ENCODE results near the gene SIRPA. TPM values are rescaled to one million over a fixed set of nuclear protein-coding genes. Genes with fewer than 3 reads are reported as not detected.

SIRPA gene
- total and polyA plus RNA-seq, 12 donors, result 9.7 to 45.8 (median 24.8) TPM

DNA sequence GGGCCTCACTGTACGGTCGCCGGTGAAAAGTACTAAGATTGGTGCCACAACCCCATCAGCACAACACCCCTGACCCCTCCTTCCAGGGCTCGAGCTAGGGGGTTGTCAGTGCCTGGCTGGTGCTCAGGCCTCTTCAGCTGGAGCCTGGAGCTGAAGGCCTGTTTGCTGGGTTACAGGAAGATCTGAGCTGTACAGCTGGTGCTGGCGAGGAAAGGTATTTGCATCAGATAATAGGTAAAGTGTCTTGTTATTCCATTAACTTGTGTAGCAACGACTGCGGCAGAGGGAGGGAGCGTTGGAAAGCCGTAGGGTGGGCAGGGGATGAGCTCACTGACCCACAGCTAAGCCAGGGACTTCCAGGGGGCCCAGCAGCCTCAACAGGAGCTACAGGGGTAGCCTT lies 15.8 kb upstream of the SIRPA start:
- ATAC-seq (no peak), DNase-seq (no peak)
- intact Hi-C loops (cut with DNase I), result no loop called here
- H3K4me3 ChIP-seq, result no peak overlapping the region
- no peaks in the 10 kb centered on the region for H3K9me3 ChIP-seq
- peaks cover 0 to 5% (median 0%) of the 10 kb centered on the region in 7 donors for H3K27me3 ChIP-seq
- TF ChIP-seq, protein P1, sequence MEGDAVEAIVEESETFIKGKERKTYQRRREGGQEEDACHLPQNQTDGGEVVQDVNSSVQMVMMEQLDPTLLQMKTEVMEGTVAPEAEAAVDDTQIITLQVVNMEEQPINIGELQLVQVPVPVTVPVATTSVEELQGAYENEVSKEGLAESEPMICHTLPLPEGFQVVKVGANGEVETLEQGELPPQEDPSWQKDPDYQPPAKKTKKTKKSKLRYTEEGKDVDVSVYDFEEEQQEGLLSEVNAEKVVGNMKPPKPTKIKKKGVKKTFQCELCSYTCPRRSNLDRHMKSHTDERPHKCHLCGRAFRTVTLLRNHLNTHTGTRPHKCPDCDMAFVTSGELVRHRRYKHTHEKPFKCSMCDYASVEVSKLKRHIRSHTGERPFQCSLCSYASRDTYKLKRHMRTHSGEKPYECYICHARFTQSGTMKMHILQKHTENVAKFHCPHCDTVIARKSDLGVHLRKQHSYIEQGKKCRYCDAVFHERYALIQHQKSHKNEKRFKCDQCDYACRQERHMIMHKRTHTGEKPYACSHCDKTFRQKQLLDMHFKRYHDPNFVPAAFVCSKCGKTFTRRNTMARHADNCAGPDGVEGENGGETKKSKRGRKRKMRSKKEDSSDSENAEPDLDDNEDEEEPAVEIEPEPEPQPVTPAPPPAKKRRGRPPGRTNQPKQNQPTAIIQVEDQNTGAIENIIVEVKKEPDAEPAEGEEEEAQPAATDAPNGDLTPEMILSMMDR (IDR thresholded peaks at IDR 0.05), result no peak
- no peak overlapping the region for H3K27ac ChIP-seq
- peaks cover 0 to 44% (median 12%) of the 10 kb centered on the region in 9 donors for H3K4me1 ChIP-seq
- WGBS, 2 donors, result 57 to 73% methylated on average over 9 of the region's 9 CpGs
- H3K36me3 ChIP-seq, result no peaks in the 10 kb centered on the region

DNA sequence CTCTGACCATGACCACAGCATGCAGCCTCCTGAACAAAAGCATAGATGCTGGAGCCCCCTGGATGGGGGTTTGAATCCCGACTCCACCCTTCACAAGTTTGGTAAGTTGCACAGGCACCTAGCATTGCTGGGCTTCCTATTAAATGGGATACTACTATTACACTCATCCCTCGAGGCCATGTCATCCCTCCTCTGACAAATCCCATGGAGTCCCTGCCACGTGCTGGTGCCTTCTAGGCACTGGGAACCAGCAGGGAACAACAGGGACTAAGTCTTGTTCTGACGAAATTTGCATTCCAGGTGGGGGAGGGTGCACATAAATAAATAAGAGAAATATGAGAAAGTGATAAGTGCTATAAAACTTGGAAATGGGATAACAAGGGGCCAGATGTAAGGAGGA lies 15.3 kb upstream of the SIRPA start:
- intact Hi-C loops (cut with DNase I), result loop anchor here in 2 of 10 donors (10.0 kb wide), 1 partner anchor 75 kb away; no protein-coding TSS in a partner anchor
- DNase-seq, result no peak

DNA sequence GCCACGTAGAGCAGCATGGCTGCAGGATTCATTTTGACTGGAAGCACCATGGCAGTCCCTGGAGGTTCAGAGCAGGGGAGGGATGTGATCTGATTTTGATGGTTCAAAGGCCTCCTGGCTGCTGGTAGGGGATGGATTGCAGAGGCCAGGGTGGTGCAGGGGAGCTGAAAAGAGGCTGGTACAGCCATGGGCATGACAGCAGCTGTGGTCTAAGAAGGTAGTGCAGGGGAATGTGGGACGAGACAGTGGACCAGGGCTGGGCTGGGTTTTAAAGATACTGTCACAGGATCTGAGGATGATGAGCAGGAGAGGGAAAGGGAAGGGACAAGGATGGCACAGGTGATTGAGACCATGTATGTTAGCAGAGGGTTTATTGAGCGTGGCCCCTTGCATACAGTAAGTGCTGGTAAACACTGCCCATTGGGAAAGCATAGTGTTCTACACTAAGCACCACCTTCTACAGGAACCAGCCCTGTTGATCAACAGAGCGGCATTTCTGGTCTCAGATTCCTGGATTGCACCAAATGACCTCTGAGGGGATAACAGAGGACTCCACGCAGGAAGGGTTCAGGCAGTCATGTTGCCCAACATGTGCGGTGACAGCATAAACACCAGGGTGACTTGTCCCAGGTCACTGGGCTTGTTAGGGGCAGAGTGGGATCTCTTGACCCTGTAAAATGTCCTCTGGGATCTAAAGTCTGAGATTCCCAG lies 14.5 kb upstream of the SIRPA start:
- peak overlapping the region in 3 of 10 donors; percentile 3 to 56 (median 26) for H3K27ac ChIP-seq
- intact Hi-C loops (cut with DNase I), result loop anchor here in 2 of 10 donors (10.0 kb wide), 1 partner anchor 76 kb away; no protein-coding TSS in a partner anchor
- H3K36me3 ChIP-seq, result no peaks in the 10 kb centered on the region
- no peaks in the 10 kb centered on the region for H3K9me3 ChIP-seq
- H3K4me1 ChIP-seq, result peaks cover 0 to 34% (median 12%) of the 10 kb centered on the region in 9 donors
- H3K4me3 ChIP-seq, result no peak overlapping the region
- TF ChIP-seq, protein P1 (IDR thresholded peaks at IDR 0.05), result no peak
- H3K27me3 ChIP-seq, result peaks cover 0 to 8% (median 0%) of the 10 kb centered on the region in 7 donors
- no peak for ATAC-seq
- DNase-seq, result no peak
- WGBS, 2 donors, result 88 to 91% methylated on average over 6 of the region's 6 CpGs

More for the DNA sequence above, 15.3 kb upstream of the SIRPA start:
- H3K27ac ChIP-seq, result no peak overlapping the region
- TF ChIP-seq, protein P1 (IDR thresholded peaks at IDR 0.05), result no peak
- 64 to 74% methylated on average over 4 of the region's 4 CpGs for whole genome bisulfite sequencing, 2 donors
- no peaks in the 10 kb centered on the region for H3K9me3 ChIP-seq
- H3K4me3 ChIP-seq, result no peak overlapping the region
- H3K27me3 ChIP-seq, result peaks cover 0 to 5% (median 0%) of the 10 kb centered on the region in 7 donors
- peaks cover 0 to 39% (median 12%) of the 10 kb centered on the region in 9 donors for H3K4me1 ChIP-seq
- ATAC-seq, result no peak
- no peaks in the 10 kb centered on the region for H3K36me3 ChIP-seq

DNA sequence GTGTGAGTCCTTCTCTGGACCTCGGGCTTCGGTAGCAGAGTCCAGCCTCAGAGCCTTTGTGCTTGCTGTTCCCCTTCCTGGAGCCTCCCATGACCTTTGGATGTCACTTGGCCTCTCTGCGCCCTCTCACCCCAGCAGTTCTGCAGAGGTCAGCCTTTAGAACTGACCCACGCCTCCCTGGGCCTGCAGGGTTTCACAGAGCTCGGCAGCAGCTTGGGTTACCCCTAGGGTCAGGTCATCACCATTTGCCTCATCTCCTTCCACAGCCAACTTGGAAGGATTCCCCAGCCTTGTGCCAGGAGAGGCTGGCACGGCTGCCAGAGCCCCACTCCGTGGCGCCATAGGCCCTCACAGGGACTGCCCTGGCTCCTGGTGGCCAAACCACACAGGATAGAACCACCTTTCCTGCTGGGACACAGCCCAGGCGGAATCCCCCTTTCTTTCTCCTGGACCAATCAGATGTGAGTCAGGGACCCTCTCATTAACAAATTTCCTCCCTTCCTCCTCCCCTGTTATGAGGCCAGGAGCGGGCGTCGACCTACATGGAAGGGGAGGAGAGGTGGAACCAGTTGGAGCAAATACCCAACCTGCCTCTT lies 13.9 kb upstream of the SIRPA start:
- intact Hi-C loops (cut with DNase I), result loop anchor here in 2 of 10 donors (10.0 kb wide), 1 partner anchor 77 kb away; no protein-coding TSS in a partner anchor
- ATAC-seq (peak; percentile 61 to 87 (median 74)), DNase-seq (peak in 1 of 2 donors; percentile 43)
- Histone ChIP-seq H3K27ac (peak overlapping the region in 3 of 10 donors; percentile 3 to 56 (median 26)), H3K9me3 (no peaks in the 10 kb centered on the region), H3K4me3 (no peak overlapping the region), H3K36me3 (no peaks in the 10 kb centered on the region), H3K4me1 (peaks cover 0 to 34% (median 12%) of the 10 kb centered on the region in 9 donors), H3K27me3 (peaks cover 0 to 11% (median 0%) of the 10 kb centered on the region in 7 donors)
- WGBS, 2 donors, result 34 to 40% methylated on average over 12 of the region's 12 CpGs
- TF ChIP-seq, protein P1 (IDR thresholded peaks at IDR 0.05), result peak in 4 of 9 donors; percentile 26 to 48 (median 40)
